Right forelimb (tissue), 1 donor: ENCODE results near the gene ITGA3.
"Not testable (repeated sequence)": the region's sequence is repeated elsewhere in the genome, so short reads cannot be mapped to it uniquely, and the experiment has no call there.

Source experiments
- DNase-seq: peaks from one replicate; pipeline ENCODE4 v3.0.0-alpha.2; 2018

Gene ITGA3

DNA sequence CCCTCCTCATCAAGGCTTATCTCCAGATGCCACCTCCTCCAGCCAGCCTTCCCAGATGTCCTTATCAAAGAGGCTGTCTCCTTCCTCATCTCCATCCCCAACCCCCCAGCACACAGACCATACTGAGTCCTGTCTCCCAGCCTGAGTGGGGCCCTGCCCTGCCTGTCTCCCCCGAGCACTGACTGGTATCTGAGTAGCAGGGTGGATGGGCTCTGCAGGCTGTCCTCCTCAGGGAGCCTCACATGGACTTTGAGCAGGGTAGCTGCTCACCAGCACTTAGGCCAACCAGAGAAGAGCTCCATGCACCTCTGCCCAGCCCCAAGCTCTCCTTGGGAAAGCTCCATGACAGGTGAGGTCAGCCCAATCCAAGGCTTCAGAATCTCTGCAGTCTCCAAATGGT is 20.0 kb upstream of the ITGA3 start:
- no peak for DNase-seq

- no peak for DNase-seq
These were observed 19.3 kb upstream of the ITGA3 start for GRCh38 chr17:50036455-50037261.

DNA sequence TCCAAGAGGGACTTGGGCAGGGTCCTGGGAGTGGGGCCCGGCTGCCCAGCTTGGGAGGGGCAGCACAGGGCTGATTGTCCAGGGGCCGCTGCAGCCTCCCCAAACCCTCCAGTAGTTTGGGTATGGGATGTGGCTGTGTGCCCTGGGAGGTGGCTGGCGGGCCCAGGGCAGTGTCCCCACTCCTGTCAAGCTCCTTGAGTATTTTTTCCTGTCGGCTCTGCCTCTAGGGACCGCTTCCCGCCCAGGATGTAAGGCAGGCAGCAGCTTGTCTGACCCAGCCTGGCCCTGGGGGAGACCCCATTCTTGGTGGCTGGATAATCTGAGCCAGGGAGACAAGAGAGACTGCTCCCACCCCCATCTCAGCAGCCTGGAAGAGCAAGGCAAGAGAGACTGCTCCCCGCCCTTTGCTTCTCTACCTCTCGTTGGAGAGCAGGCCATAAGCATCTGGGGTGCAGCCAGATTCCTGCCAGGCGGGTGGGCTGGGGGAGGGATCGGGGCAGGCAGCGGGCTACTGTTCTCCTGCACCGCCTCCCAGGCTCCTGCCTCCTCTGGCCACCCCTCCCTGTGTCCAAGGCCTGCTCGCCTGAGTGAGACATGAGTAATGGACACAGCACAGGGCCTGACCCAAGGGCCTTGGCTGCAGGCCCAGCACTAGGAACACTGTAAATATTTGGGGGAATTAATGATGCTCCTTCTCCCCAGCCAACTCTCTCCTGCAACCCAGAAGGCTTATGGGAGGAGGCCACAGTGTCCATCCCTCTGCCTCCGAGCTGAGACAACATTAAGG is 18.4 kb upstream of the ITGA3 start:
- no peak for DNase-seq

DNA sequence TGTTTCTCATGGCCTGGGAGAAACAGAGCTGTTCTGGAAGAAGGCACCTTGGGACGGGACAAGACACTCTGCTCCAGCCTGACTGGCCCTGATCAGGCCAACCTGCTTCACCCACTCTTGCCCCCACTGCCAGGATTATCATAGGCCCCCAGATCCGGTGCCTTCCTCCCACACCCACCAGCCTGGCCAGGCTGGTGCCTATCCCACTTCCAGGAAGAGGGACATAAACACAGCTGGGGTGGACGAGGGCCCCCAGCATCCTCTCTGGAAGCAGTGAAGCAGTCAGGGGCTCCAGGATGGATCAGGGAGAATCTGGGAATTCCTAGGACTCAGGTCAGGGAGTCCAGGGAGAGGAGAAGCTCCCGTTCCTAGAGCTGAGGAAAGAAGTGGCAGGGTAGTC is 16.9 kb upstream of the ITGA3 start:
- no peak for DNase-seq

DNA sequence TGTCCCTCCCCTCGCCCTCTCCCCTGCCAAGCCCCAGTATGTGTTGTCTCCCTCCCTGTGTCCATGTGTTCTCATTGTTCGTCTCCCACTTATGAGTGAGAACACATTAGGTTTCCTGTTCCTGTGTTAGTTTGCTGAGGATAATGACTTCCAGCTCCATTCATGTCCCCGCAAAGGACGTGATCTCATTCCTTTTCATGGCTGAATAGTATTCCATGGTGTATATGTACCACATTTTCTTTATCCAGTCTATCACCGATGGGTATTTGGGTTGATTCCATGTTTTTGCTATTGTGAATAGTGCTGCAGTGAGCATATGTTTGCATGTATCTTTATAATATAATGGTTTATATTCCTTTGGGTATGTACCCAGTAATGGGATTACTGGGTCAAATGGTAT is 15.4 kb upstream of the ITGA3 start:
- DNase-seq, result not testable (repeated sequence)

DNA sequence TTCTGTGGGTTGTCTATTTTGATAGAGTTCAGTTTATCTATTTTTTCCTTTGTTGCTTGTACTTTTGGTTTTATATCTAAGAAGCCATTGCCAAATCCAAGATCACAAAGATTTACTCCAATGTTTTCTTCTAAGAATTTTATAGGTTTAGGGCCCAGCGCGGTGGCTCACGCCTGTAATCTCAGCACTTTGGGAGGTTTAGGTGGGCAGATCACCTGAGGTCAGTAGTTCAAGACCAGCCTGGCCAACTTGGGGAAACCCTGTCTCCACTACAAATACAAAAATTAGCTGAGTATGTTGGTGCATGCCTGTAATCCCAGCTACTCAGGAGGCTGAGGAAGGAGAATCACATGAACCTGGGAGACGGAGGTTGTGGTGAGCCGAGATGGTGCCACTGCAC is 13.7 kb upstream of the ITGA3 start:
- DNase-seq, result no peak

DNA sequence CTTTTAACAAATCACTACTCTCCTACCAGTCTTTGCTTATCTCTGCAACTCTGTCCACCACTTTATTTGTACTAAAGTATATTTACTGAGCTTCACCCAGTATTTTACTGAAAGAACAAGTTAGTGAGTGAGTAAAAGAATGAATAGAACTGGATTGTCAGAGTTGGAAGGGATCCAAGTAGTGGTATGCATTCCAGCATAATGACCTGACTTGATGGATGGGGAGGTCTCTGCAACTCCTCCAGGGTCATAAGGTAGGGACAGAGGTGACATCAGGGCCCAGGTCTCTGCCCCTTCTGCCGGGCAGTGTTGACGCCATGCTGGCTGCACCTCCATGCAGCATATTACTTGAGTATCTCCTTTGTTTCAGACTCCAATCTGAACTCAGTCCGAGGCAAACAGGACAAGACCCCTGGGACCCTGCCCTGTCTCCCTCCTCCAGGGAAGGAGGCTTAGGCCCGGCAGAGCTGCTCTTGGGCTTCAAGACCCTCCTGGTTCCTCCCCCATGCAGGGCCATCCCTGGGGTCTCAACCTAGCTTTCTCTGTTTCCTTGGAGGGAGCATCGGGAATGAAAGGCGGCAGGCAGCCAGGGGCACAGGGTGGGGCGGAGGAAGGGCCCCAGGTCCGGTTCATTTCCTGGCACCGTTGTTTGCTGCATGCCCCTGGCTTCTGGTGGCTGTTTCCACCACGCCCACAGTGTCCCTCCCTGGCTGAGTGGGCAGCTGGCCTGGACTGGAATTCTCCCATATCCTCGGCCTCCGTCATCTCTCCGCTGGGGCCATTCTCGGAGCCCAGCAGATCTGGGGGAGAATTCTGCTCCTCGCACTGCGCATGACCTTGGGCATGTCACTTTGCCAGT is 12.4 kb upstream of the ITGA3 start:
- no peak for DNase-seq

- DNase-seq, result no peak
These were observed 11.4 kb upstream of the ITGA3 start for GRCh38 chr17:50044483-50044882.

DNA sequence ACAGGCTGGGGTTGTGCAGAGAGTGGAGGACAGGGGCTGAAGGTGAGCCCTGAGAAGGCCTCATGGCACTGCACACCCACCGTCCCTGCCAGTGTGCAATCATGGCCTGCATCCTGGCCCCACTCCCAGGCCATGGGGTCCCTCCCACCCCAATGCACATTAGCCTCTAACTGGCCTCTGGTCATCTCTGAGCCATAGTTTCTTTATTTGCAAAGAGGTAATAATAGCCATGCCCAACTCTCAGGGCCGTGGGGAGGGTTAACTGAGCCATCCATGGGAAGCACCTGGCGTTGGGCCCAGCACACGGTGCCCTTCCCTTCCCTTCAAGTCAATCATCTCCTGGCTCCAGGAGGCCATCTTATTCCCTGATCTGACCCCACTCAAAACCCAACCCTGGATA is 10.8 kb upstream of the ITGA3 start:
- no peak for DNase-seq

- no peak for DNase-seq
These were observed 9.7 kb upstream of the ITGA3 start for GRCh38 chr17:50046179-50046578.

DNA sequence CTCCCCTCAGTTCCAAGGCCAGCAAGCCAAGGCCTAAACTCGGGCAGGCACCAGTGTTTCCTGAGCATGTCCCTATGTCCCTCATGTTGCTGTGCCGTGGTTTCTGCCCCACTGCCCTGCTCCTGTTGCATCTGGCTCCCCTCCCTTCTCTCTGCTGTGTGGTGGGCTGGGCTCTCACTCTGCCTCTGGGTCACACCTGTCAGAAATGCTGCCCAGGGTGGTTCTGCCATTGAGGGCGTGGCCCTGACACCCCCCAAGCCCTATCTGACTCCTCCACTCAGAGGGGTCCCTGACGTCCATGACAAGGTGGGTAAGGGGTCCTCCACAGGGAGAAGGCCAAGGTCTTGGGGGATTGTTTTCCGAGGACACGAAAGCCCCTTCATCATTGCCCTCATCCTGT is 9.2 kb upstream of the ITGA3 start:
- no peak for DNase-seq

- DNase-seq, result no peak
These were observed 8.8 kb upstream of the ITGA3 start for GRCh38 chr17:50047083-50047482.

GRCh38 chr17:50047488-50048126 is 8.3 kb upstream of the ITGA3 start:
- DNase-seq, result no peak

- no peak for DNase-seq
These were observed 7.7 kb upstream of the ITGA3 start for GRCh38 chr17:50048146-50048720.

DNA sequence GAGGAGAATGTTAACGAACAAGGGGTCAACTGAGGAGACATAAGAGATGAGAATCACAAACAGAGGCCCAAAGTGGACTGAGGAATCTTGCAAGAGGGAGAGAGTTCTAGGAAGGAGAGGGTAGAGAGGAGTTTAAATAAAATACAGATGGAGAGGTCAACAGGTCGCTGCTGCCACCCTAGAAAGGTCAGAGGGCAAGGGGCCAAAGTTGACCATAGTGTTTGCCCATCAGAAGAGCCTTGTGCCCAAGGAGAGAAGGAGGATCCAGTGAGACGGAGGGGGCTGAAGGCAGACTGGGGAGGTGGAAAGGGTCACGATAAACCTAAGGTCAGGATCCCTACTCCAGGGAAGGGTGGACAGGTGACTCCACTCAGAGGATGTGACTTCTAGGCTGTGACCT is 6.9 kb upstream of the ITGA3 start:
- no peak for DNase-seq

DNA sequence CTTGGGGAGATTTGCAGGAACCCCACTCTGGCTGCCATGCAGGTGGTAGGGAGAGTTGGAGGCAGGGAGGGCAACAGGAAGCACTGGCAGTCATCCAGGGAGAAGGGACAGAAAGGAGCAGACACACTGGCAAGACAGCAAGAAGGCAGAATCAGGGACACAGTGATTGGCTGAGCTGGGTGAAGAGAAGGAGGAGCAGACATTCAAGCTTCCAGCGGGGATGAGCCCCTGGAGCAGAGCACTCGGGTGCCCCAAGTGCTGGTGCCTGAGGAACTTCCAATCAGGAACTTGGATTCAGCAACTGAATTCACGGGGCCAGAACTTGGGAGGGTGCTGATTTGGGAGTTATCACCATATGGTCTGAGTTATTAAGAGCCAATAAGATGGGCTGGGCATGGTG is 6.3 kb upstream of the ITGA3 start:
- DNase-seq, result no peak

GRCh38 chr17:50050431-50051032 is 5.4 kb upstream of the ITGA3 start:
- no peak for DNase-seq

GRCh38 chr17:50051082-50051576 is 4.8 kb upstream of the ITGA3 start:
- no peak for DNase-seq

- DNase-seq, result no peak
These were observed 4.3 kb upstream of the ITGA3 start for GRCh38 chr17:50051606-50052005.

DNA sequence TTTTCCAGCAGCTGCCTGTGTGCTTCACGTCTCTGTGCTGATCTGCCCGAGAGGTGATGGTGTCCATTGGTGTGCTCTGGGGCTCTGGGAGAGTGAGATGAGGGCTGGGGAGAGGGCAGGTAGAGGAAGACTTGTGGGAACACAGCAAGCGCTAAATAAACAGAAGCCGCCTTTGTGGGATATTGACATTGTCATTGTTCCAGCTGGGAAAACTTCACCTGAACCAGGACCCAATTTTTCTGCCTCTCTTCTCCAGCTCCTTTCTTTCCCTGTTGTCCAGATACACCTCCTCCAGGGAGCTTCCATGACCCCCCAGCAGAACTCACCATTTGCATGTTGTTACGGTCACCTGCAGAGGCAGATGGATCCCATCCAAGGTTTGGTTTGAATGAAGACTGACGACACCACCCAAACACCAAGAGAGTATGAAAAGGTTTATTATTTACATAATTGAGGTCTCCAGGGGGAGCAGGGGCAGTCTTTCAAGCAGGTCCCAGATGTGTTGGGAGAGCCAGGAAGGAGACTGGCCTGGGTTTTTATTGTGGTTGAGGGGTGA is 3.6 kb upstream of the ITGA3 start:
- DNase-seq, result no peak

DNA sequence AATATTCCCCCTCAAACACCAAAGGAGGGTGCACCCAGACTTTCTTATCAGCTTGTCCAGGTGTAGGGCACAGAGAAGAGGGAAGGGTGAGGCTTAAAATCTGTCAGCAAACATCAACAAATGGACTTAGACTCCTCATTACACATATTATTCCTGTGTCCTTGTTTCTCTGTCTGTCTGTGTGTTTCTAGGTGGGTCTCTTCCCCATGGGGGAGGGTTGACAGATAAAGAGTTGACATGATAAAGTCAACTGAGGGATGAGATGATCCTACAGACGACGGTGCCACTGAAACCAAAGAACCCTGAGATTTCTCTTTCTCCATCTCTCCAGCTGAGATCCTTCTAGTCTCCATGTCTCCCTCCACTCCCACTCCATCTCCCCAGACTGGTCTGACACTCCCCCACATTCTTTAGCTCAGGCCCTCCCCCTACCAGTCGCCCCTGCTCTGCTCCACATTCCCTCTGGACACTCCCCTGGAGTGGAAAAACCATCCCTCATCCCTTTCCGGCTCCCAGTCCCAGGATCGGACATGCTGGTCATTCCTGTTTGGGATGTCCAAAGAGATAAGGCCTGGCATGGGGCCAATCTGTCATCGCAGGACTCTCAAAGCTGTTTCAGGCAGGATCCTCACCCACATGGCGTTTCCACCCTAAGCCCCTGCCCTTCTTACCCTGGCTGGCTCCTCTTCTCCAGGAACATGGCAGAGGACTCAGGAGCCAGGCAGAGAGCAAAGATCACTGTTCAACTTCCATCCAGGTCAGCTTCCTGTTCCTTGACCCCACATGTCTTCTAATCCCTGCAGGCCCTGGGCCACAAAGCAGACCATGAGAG is 2.9 kb upstream of the ITGA3 start:
- DNase-seq, result no peak
